H1 (cell line): ENCODE data around the gene CCDC47. TPM values are rescaled to one million over a fixed set of nuclear protein-coding genes. Genes with fewer than 3 reads are reported as not detected.

Source experiments
- CHD2 ChIP-seq: IDR thresholded peaks from 2 replicates; pipeline ENCODE4 v1.6.1; 2012; ENCODE audit warnings: low read length, improper control_type of control experiment
- KDM1A ChIP-seq: fragments of 200-600, 300-600 bp; sonication (generic); IDR thresholded peaks from 2 replicates; pipeline ENCODE4 v1.7.1; 2016; ENCODE audit warnings: mild to moderate bottlenecking, low read length, borderline replicate concordance
- SP1 ChIP-seq: IDR thresholded peaks from 2 replicates; pipeline ENCODE4 v1.6.1; 2011; ENCODE audit warnings: low read depth, low read length
- polyA plus RNA-seq, 7 experiments: library from polyadenylated mRNA; depleted of rRNA in 3 of 7; stranded (reverse) in 5 of 7; unstranded in 2 of 7; fragments of >200 nt in 5 of 7; fragments of 200-250 nt in 2 of 7; gene quantifications; 1 replicate in 5 of 7; 2 replicates in 1 of 7; 4 replicates in 1 of 7; pipeline versions ENCODE4 v1.2.1 to v1.2.3, GENCODE V29; 2011 to 2013; ENCODE audit warnings: missing spikeins in 2 of 7, mixed read lengths in 2 of 7
- total RNA-seq: library from RNA; stranded (reverse); fragmentation: NEBNext Ultra II Directional; extraction: Animal tissue kit (Norgen Biotek cat#: 25700); gene quantifications from 2 replicates; pipeline ENCODE4 v1.2.1, GENCODE V29; 2021

The CCDC47 gene
- total and polyA plus RNA-seq, 2 of the 8 experiments (the other 6 are each of a cell fraction or from before 2014, with no cell fraction given): 21.2 to 83.1 TPM

DNA sequence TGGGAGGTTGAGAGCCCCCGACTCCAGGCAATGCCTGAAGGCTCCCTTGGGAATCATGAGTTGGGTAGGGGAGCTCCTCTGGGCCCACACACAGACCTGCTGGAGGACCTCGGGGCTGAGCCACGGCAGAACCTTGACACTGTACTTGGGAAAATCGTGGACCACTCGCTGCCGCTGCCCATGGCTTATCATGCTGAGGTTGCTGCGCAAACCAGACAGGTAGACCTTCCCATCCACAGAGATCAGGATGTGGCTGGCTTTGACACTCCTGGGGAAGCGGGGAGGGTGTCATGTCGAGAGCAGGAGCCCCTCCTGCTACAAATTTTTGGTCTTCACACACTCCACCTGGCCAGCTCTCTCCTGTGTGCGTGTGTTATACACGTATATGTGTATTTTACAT lies 66.2 kb downstream of the CCDC47 start (continued):
- no peak for TF ChIP-seq KDM1A
- TF ChIP-seq CHD2: no peak
- TF ChIP-seq SP1: no peak
